K562 (cell line): ENCODE measurements around the gene POMP. TPM values are rescaled to one million over a fixed set of nuclear protein-coding genes. Genes with fewer than 3 reads are reported as not detected.

Experiments used
- ATAC-seq: fragments of 200-7000 bp; cut with Tn5 transposase; 3 replicates; pipeline ENCODE4 v1.9.1; 2020; ENCODE audit warnings: moderate library complexity
- BruUV-seq: library from RNA; stranded (reverse); fragments of 400-500 nt; replicated peaks from 2 replicates; lab custom pipeline; 2021; lab: Mats Ljungman, UMichigan
- CTCF ChIA-PET: fragments of 300-600 bp; formaldehyde crosslinking; extraction: SDS; loops from one replicate; lab custom pipeline; 2021; ENCODE audit warnings: low intra/inter-chr PET ratio; lab: Yijun Ruan, JAX
- POLR2A ChIA-PET: fragments of 300-600, 350-650 bp; sonication (Branson Sonifier 250); formaldehyde crosslinking; extraction: SDS; loops from one replicate; lab custom pipeline; 2021; ENCODE audit warnings: antibody characterized with exemption, inconsistent platforms; lab: Yijun Ruan, JAX
- DNase-seq, 4 experiments: peaks; one replicate each; pipeline versions ENCODE4 v3.0.0 to v3.0.0-alpha.2; 2011 to 2018; ENCODE audit warnings: low spot score in 3 of 4, mixed read lengths in 3 of 4; ENCODE audit errors: extremely low read depth in 1 of 4
- FAIRE-seq: peaks from 2 replicates; lab custom pipeline; 2011; peaks lifted over from hg19 to GRCh38; lab: Jason Lieb, UNC
- H2AFZ ChIP-seq: 2 replicates; pipeline ENCODE4 v1.6.0; 2011; ENCODE audit warnings: low read depth, low read length, control low read depth, inconsistent platforms
- H3K27ac ChIP-seq: fragments of 200-600 bp; 3 replicates; pipeline ENCODE4 v1.8.0; 2011; ENCODE audit warnings: low read depth, mild to moderate bottlenecking, control low read depth, inconsistent platforms, low read length, moderate library complexity, mixed read lengths; ENCODE audit errors: extremely low read depth
- H3K27me3 ChIP-seq, 2 experiments: fragments of 300-600 bp in 1 of 2; 2 replicates in 1 of 2; 3 replicates in 1 of 2; pipeline versions ENCODE4 v1.6.0 to v1.8.0; 2011; ENCODE audit warnings: inconsistent platforms in 2 of 2, low read length in 2 of 2, mild to moderate bottlenecking in 1 of 2, mixed read lengths in 1 of 2, moderate library complexity in 1 of 2; ENCODE audit not compliant: control insufficient read depth in 2 of 2, insufficient read depth in 2 of 2
- H3K36me3 ChIP-seq: fragments of 300-600 bp; 3 replicates; pipeline ENCODE4 v1.8.0; 2011; ENCODE audit warnings: mild to moderate bottlenecking, low read length, inconsistent platforms; ENCODE audit not compliant: control insufficient read depth, insufficient read depth
- H3K4me1 ChIP-seq, 2 experiments: fragments of 200-600 bp in 1 of 2; replicated peaks in 1 of 2; 2 replicates in 1 of 2; 3 replicates in 1 of 2; pipeline versions ENCODE4 v1.5.1 to v1.8.0; 2011; ENCODE audit warnings: inconsistent platforms in 2 of 2, low read length in 2 of 2, mild to moderate bottlenecking in 1 of 2, mixed read lengths in 1 of 2, moderate library complexity in 1 of 2; ENCODE audit not compliant: control insufficient read depth in 2 of 2, insufficient read depth in 2 of 2
- H3K4me2 ChIP-seq: 2 replicates; pipeline ENCODE4 v1.6.1; 2011; ENCODE audit warnings: low read length, control low read depth, inconsistent platforms, mixed read lengths; ENCODE audit not compliant: insufficient read depth
- H3K4me3 ChIP-seq: fragments of 200-600 bp; sonication (generic), shearing (Covaris generic); 2 replicates; pipeline ENCODE4 v1.5.1; 2016; ENCODE audit warnings: control low read depth, inconsistent platforms
- H3K79me2 ChIP-seq: fragments of 200-600 bp; 3 replicates; pipeline ENCODE4 v1.8.0; 2011; ENCODE audit warnings: low read length, inconsistent platforms; ENCODE audit not compliant: control insufficient read depth, insufficient read depth
- H3K9ac ChIP-seq, 2 experiments: 2 replicates each; pipeline versions ENCODE4 v1.6.0 to v1.6.1; 2011; ENCODE audit warnings: low read depth in 2 of 2, low read length in 2 of 2, control low read depth in 1 of 2, inconsistent platforms in 1 of 2, mild to moderate bottlenecking in 1 of 2, mixed read lengths in 1 of 2; ENCODE audit not compliant: insufficient read depth in 1 of 2
- H3K9me1 ChIP-seq: one replicate; pipeline ENCODE4 v1.6.0; 2011; ENCODE audit warnings: inconsistent platforms, mild to moderate bottlenecking, low read length, moderate library complexity; ENCODE audit not compliant: control insufficient read depth, insufficient read depth
- H3K9me3 ChIP-seq: replicated peaks from 2 replicates; pipeline ENCODE4 v1.5.1; 2011; ENCODE audit warnings: low read depth, low read length, inconsistent platforms; ENCODE audit not compliant: control insufficient read depth, insufficient read depth
- H4K20me1 ChIP-seq: replicated peaks from 2 replicates; pipeline ENCODE4 v1.6.1; 2011; ENCODE audit warnings: low read length, inconsistent platforms, mixed read lengths; ENCODE audit not compliant: control insufficient read depth, insufficient read depth
- CREB1 ChIP-seq, 2 experiments: sonication (generic) in 1 of 2; formaldehyde crosslinking in 1 of 2; IDR thresholded peaks; 2 replicates each; pipeline versions ENCODE4 v1.6.1 to v1.8.0; 2012 to 2022; ENCODE audit warnings: inconsistent platforms in 1 of 2, mild to moderate bottlenecking in 1 of 2, missing genetic modification reagents in 1 of 2, moderate library complexity in 1 of 2
- DMBX1 ChIP-seq: fragments of 250-450 bp; sonication (Bioruptor Pico); IDR thresholded peaks from 2 replicates; pipeline ENCODE4 v1.8.0; 2022; ENCODE audit warnings: inconsistent platforms, mild to moderate bottlenecking, moderate library complexity, borderline replicate concordance
- FOXA1 ChIP-seq: fragments of 450-650 bp; IDR thresholded peaks from 2 replicates; pipeline ENCODE4 v1.6.1; 2016; ENCODE audit warnings: mild to moderate bottlenecking, borderline replicate concordance
- GABPB1 ChIP-seq: sonication (generic); formaldehyde crosslinking; IDR thresholded peaks from 2 replicates; pipeline ENCODE4 v1.8.0; 2022; ENCODE audit warnings: mild to moderate bottlenecking, missing genetic modification reagents
- IFI16 ChIP-seq: fragments of 250-450 bp; sonication (Bioruptor Pico); IDR thresholded peaks from 2 replicates; pipeline ENCODE4 v2.1.2; 2022; ENCODE audit warnings: mild to moderate bottlenecking, inconsistent platforms
- MTA1 ChIP-seq: fragments of 450-650 bp; IDR thresholded peaks from 2 replicates; pipeline ENCODE4 v1.6.1; 2017; ENCODE audit warnings: borderline replicate concordance
- SPI1 ChIP-seq: IDR thresholded peaks from 2 replicates; pipeline ENCODE4 v1.6.1; 2011; ENCODE audit warnings: low read depth, low read length, control low read depth, borderline replicate concordance
- ZNF695 ChIP-seq: fragments of 450-650 bp; formaldehyde crosslinking; IDR thresholded peaks from 2 replicates; pipeline ENCODE4 v1.4.0; 2020; ENCODE audit warnings: mild to moderate bottlenecking, moderate library complexity
- ZSCAN29 ChIP-seq: fragments of 450-650 bp; IDR thresholded peaks from 2 replicates; pipeline ENCODE4 v1.6.1; 2017
- WGBS: fragments of 100-300 bp; shearing (Covaris generic); methylation state at CpG from one replicate; pipeline ENCODE4 v1.1.6; 2016; ENCODE audit warnings: low coverage, mixed read lengths; ENCODE audit not compliant: insufficient coverage; ENCODE audit errors: missing lambda C conversion rate; 5-methylcytosine and 5-hydroxymethylcytosine counted together
- in situ Hi-C: fragments of 300-500 bp; cut with MboI; formaldehyde crosslinking; loops from 4 replicates; pipeline ENCODE4 v1.15.0; 2018; ENCODE audit warnings: inconsistent platforms, mixed read lengths
- intact Hi-C: fragments of 100-400 bp; cut with micrococcal nuclease; formaldehyde crosslinking; loops from 2 replicates; pipeline ENCODE4 v1.14.2; 2022
- polyA plus RNA-seq, 8 experiments: library from polyadenylated mRNA; depleted of rRNA in 4 of 8; stranded (reverse) in 5 of 8; unstranded in 3 of 8; fragments of >200 nt; fragmentation: Nextera tagmentation in 2 of 8; fragmentation: Illumina TruSeq in 1 of 8; extraction: Ambion mirVana in 2 of 8; extraction: Trizol in 1 of 8; gene quantifications; 2 replicates each; pipeline versions ENCODE4 v1.2.1 to v1.2.3, GENCODE V29; 2011 to 2014; ENCODE audit warnings: inconsistent platforms in 1 of 8, missing spikeins in 1 of 8
- total RNA-seq, 7 experiments: library from RNA; depleted of rRNA in 6 of 7; stranded (reverse); fragments of >200 nt in 6 of 7; fragmentation: Illumina TruSeq in 2 of 7; extraction: Trizol in 2 of 7; gene quantifications; 2 replicates each; pipeline versions ENCODE4 v1.2.1 to v1.2.3, GENCODE V29; 2011 to 2021; ENCODE audit warnings: low replicate concordance in 1 of 7
- TF ChIP-seq, protein P1 (sequence below): sonication (generic); formaldehyde crosslinking; IDR thresholded peaks from 2 replicates; pipeline ENCODE4 v1.8.0; 2022; ENCODE audit warnings: missing genetic modification reagents, mild to moderate bottlenecking, borderline replicate concordance
- TF ChIP-seq, protein P2 (sequence below): fragments of 450-650 bp; formaldehyde crosslinking; IDR thresholded peaks from 2 replicates; pipeline ENCODE4 v1.4.0; 2020; ENCODE audit warnings: mild to moderate bottlenecking, mixed read lengths
- TF ChIP-seq, protein P3 (sequence below): sonication (generic); formaldehyde crosslinking; IDR thresholded peaks from 2 replicates; pipeline ENCODE4 v1.8.0; 2023; ENCODE audit warnings: mild to moderate bottlenecking, missing genetic modification reagents

POMP gene
- total and polyA plus RNA-seq, 9 of the 15 experiments (the other 6 are each of a cell fraction or from before 2014, with no cell fraction given) = 69.2 to 647 (median 118) TPM

DNA sequence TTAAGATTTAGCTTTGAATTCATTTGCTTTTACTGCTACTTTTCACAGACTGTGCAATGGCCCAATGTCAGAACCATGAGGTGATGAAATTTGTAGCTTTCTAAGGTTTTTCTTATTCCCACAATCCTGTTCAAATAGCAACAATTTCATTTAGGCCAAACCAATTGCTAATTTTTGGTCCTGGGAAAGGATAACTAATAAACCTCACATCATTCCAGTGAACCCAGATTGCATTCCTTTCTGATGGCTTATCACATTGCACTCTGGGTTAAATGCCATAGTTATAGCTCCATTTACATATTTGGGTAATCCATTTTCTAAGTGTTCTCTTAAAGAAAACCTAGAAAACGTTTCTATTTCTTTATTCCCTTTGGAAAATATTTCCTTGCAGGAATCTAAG, 22.9 kb upstream of the POMP start (continued):
- no peak for TF ChIP-seq IFI16 (CRISPR knock-in tag)

GRCh38 chr13:28636677-28637317, 22.1 kb upstream of the POMP start:
- FAIRE-seq (peak; percentile 93), DNase-seq (peak; percentile 35 to 75 (median 42)), ATAC-seq (peak; percentile 92)
- H3K4me1 ChIP-seq = peaks cover 0 to 17% of the 10 kb centered on the region in 2 experiments; a peak in 2 of 5 replicates
- no peaks in the 10 kb centered on the region for H3K79me2 ChIP-seq
- no peak overlapping the region for H3K9ac ChIP-seq
- ChIA-PET CTCF (interaction anchor here (0.6 to 1.1 kb wide), 3 partner anchors 123 to 313 kb away, joined by 3 read pairs; no protein-coding TSS in a partner anchor), POLR2A (no interaction called here)
- H3K36me3 ChIP-seq = no peaks in the 10 kb centered on the region
- H3K4me2 ChIP-seq = no peak overlapping the region
- H3K4me3 ChIP-seq = no peak overlapping the region
- intact Hi-C loops = loop anchor here (1.0 to 10.0 kb wide), 4 partner anchors 64 to 312 kb away; no protein-coding TSS in a partner anchor
- no peak overlapping the region for H3K27ac ChIP-seq
- H3K9me1 ChIP-seq = no peaks in the 10 kb centered on the region
- H2AFZ ChIP-seq = peak overlapping the region; percentile 60
- BruUV-seq = no TSS peak
- H3K27me3 ChIP-seq = no peaks in the 10 kb centered on the region
- 21% methylated on average over 7 of the region's 10 CpGs for WGBS
- in situ Hi-C loops = loop anchor here (10.0 kb wide), 1 partner anchor 312 kb away; no protein-coding TSS in a partner anchor
- no peaks in the 10 kb centered on the region for H3K9me3 ChIP-seq
- no peaks in the 10 kb centered on the region for H4K20me1 ChIP-seq
- TF ChIP-seq GABPB1 (CRISPR knock-in tag) (no peak), ZSCAN29 (no peak), ZNF695 (CRISPR knock-in tag) (no peak), FOXA1 (no peak), DMBX1 (no peak), SPI1 (peak; percentile 81; the same call in 1 of the 2 replicates), MTA1 (no peak), CREB1 (IDR thresholded peaks at IDR 0.05) (no peak), CREB1 (CRISPR knock-in tag; IDR thresholded peaks at IDR 0.05) (no peak)
- TF ChIP-seq, protein P1, sequence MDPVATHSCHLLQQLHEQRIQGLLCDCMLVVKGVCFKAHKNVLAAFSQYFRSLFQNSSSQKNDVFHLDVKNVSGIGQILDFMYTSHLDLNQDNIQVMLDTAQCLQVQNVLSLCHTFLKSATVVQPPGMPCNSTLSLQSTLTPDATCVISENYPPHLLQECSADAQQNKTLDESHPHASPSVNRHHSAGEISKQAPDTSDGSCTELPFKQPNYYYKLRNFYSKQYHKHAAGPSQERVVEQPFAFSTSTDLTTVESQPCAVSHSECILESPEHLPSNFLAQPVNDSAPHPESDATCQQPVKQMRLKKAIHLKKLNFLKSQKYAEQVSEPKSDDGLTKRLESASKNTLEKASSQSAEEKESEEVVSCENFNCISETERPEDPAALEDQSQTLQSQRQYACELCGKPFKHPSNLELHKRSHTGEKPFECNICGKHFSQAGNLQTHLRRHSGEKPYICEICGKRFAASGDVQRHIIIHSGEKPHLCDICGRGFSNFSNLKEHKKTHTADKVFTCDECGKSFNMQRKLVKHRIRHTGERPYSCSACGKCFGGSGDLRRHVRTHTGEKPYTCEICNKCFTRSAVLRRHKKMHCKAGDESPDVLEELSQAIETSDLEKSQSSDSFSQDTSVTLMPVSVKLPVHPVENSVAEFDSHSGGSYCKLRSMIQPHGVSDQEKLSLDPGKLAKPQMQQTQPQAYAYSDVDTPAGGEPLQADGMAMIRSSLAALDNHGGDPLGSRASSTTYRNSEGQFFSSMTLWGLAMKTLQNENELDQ = no peak
- TF ChIP-seq, protein P2, sequence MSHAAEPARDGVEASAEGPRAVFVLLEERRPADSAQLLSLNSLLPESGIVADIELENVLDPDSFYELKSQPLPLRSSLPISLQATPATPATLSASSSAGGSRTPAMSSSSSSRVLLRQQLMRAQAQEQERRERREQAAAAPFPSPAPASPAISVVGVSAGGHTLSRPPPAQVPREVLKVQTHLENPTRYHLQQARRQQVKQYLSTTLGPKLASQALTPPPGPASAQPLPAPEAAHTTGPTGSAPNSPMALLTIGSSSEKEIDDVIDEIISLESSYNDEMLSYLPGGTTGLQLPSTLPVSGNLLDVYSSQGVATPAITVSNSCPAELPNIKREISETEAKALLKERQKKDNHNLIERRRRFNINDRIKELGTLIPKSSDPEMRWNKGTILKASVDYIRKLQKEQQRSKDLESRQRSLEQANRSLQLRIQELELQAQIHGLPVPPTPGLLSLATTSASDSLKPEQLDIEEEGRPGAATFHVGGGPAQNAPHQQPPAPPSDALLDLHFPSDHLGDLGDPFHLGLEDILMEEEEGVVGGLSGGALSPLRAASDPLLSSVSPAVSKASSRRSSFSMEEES (CRISPR knock-in tag) = no peak
- TF ChIP-seq, protein P3, sequence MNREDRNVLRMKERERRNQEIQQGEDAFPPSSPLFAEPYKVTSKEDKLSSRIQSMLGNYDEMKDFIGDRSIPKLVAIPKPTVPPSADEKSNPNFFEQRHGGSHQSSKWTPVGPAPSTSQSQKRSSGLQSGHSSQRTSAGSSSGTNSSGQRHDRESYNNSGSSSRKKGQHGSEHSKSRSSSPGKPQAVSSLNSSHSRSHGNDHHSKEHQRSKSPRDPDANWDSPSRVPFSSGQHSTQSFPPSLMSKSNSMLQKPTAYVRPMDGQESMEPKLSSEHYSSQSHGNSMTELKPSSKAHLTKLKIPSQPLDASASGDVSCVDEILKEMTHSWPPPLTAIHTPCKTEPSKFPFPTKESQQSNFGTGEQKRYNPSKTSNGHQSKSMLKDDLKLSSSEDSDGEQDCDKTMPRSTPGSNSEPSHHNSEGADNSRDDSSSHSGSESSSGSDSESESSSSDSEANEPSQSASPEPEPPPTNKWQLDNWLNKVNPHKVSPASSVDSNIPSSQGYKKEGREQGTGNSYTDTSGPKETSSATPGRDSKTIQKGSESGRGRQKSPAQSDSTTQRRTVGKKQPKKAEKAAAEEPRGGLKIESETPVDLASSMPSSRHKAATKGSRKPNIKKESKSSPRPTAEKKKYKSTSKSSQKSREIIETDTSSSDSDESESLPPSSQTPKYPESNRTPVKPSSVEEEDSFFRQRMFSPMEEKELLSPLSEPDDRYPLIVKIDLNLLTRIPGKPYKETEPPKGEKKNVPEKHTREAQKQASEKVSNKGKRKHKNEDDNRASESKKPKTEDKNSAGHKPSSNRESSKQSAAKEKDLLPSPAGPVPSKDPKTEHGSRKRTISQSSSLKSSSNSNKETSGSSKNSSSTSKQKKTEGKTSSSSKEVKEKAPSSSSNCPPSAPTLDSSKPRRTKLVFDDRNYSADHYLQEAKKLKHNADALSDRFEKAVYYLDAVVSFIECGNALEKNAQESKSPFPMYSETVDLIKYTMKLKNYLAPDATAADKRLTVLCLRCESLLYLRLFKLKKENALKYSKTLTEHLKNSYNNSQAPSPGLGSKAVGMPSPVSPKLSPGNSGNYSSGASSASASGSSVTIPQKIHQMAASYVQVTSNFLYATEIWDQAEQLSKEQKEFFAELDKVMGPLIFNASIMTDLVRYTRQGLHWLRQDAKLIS = no peak
